ENCODE results near the gene TUSC2.

- TF ChIP-seq, protein P1, sequence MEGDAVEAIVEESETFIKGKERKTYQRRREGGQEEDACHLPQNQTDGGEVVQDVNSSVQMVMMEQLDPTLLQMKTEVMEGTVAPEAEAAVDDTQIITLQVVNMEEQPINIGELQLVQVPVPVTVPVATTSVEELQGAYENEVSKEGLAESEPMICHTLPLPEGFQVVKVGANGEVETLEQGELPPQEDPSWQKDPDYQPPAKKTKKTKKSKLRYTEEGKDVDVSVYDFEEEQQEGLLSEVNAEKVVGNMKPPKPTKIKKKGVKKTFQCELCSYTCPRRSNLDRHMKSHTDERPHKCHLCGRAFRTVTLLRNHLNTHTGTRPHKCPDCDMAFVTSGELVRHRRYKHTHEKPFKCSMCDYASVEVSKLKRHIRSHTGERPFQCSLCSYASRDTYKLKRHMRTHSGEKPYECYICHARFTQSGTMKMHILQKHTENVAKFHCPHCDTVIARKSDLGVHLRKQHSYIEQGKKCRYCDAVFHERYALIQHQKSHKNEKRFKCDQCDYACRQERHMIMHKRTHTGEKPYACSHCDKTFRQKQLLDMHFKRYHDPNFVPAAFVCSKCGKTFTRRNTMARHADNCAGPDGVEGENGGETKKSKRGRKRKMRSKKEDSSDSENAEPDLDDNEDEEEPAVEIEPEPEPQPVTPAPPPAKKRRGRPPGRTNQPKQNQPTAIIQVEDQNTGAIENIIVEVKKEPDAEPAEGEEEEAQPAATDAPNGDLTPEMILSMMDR (IDR thresholded peaks at IDR 0.05), result no peak
- TF ChIP-seq POLR2A (IDR thresholded peaks at IDR 0.05), result no peak
Observed at GRCh38 chr3:50279255-50280016, 48.6 kb downstream of the TUSC2 start.
